RWPE2 (cell line): ENCODE results near the gene KCTD13.

Source experiments
- ATAC-seq: fragments of 200-7000 bp; cut with Tn5 transposase; 3 replicates; pipeline ENCODE4 v1.9.1; 2021; ENCODE audit warnings: low read depth
- DNase-seq: peaks from one replicate; pipeline ENCODE4 v3.0.0-alpha.2; 2020; ENCODE audit warnings: low spot score
- H3K27ac ChIP-seq: fragments of 450-650 bp; 2 replicates; pipeline ENCODE4 v1.5.1; 2017; ENCODE audit warnings: mild to moderate bottlenecking; ENCODE audit not compliant: poor library complexity, severe bottlenecking
- H3K27me3 ChIP-seq: fragments of 250-450 bp; sonication (Bioruptor Pico); 2 replicates; pipeline ENCODE4 v1.5.1; 2021; ENCODE audit warnings: mild to moderate bottlenecking, moderate library complexity; ENCODE audit not compliant: insufficient read depth, poor library complexity, severe bottlenecking
- H3K36me3 ChIP-seq: fragments of 250-450 bp; sonication (Bioruptor Pico); 2 replicates; pipeline ENCODE4 v1.5.1; 2020; ENCODE audit warnings: low read depth, mild to moderate bottlenecking, moderate library complexity
- H3K4me1 ChIP-seq: fragments of 250-450 bp; sonication (Bioruptor Pico); 2 replicates; pipeline ENCODE4 v1.5.1; 2021; ENCODE audit warnings: mild to moderate bottlenecking, moderate library complexity; ENCODE audit not compliant: insufficient read depth, poor library complexity, severe bottlenecking
- H3K4me3 ChIP-seq: fragments of 250-450 bp; sonication (Bioruptor Pico); 2 replicates; pipeline ENCODE4 v1.5.1; 2021; ENCODE audit warnings: mild to moderate bottlenecking, moderate library complexity; ENCODE audit not compliant: severe bottlenecking
- H3K9me3 ChIP-seq: fragments of 250-450 bp; sonication (Bioruptor Pico); 2 replicates; pipeline ENCODE4 v1.5.1; 2021; ENCODE audit warnings: mild to moderate bottlenecking, moderate library complexity; ENCODE audit not compliant: severe bottlenecking
- CTCF ChIP-seq: fragments of 450-650 bp; IDR thresholded peaks from one replicate; pipeline ENCODE4 v1.5.1; 2017; ENCODE audit warnings: mild to moderate bottlenecking, moderate library complexity; ENCODE audit not compliant: poor library complexity, severe bottlenecking

The KCTD13 gene

GRCh38 chr16:29920288-29921033 lies 5.6 kb downstream of the KCTD13 start:
- TF ChIP-seq CTCF = no peak
- Histone ChIP-seq H3K4me3 (no peak overlapping the region), H3K4me1 (peaks cover 5% of the 10 kb centered on the region), H3K27me3 (no peaks in the 10 kb centered on the region), H3K9me3 (no peaks in the 10 kb centered on the region), H3K36me3 (peaks cover 63% of the 10 kb centered on the region), H3K27ac (no peak overlapping the region)
- ATAC-seq (no peak), DNase-seq (no peak)

- Histone ChIP-seq H3K27ac (no peak overlapping the region), H3K36me3 (peaks cover 48% of the 10 kb centered on the region), H3K4me1 (no peaks in the 10 kb centered on the region), H3K9me3 (no peaks in the 10 kb centered on the region), H3K4me3 (no peak overlapping the region), H3K27me3 (no peaks in the 10 kb centered on the region)
- no peak for TF ChIP-seq CTCF
- no peak for DNase-seq
- 0 out of 3 replicates have a peak, but pooled peaks have one; percentile 17 for ATAC-seq
These were observed 9.0 kb downstream of the KCTD13 start for GRCh38 chr16:29916979-29917378.

- H3K4me3 ChIP-seq = no peak overlapping the region
- H3K27ac ChIP-seq = no peak overlapping the region
- no peaks in the 10 kb centered on the region for H3K9me3 ChIP-seq
- H3K27me3 ChIP-seq = no peaks in the 10 kb centered on the region
- no peak for TF ChIP-seq CTCF
- no peaks in the 10 kb centered on the region for H3K4me1 ChIP-seq
- ATAC-seq (no peak), DNase-seq (no peak)
- peaks cover 37% of the 10 kb centered on the region for H3K36me3 ChIP-seq
These were observed 10.3 kb downstream of the KCTD13 start for GRCh38 chr16:29915590-29916247.

GRCh38 chr16:29913514-29913913 lies 12.5 kb downstream of the KCTD13 start:
- Histone ChIP-seq H3K9me3 (no peaks in the 10 kb centered on the region), H3K27me3 (no peaks in the 10 kb centered on the region), H3K4me1 (no peaks in the 10 kb centered on the region), H3K27ac (no peak overlapping the region), H3K36me3 (peaks cover 15% of the 10 kb centered on the region), H3K4me3 (no peak overlapping the region)
- DNase-seq (no peak), ATAC-seq (no peak)
- TF ChIP-seq CTCF = no peak

GRCh38 chr16:29912087-29912486 lies 13.9 kb downstream of the KCTD13 start:
- Histone ChIP-seq H3K9me3 (no peaks in the 10 kb centered on the region), H3K36me3 (peaks cover under 1% of the 10 kb centered on the region; the same call in 1 of the 2 replicates), H3K4me1 (no peaks in the 10 kb centered on the region), H3K27ac (no peak overlapping the region), H3K4me3 (no peak overlapping the region), H3K27me3 (no peaks in the 10 kb centered on the region)
- ATAC-seq (peak; percentile 10; the same call in 1 of the 3 replicates), DNase-seq (no peak)
- TF ChIP-seq CTCF = no peak
